NCI-H510A (cell line): ENCODE measurements around the gene SLC4A1AP.
A peak's percentile ranks its signal among the peaks of the same experiment; 100 is the strongest.
"Not testable (repeated sequence)": the region's sequence is repeated elsewhere in the genome, so short reads cannot be mapped to it uniquely, and the experiment has no call there.

Experiments
- DNase-seq: peaks from one replicate; lab custom pipeline; 2025; lab: John Stamatoyannopoulos, UW

The SLC4A1AP gene

GRCh38 chr2:27652790-27653189, 10.9 kb upstream of the SLC4A1AP start:
- no peak for DNase-seq

GRCh38 chr2:27653397-27653796, 10.3 kb upstream of the SLC4A1AP start:
- no peak for DNase-seq

- DNase-seq, result no peak
Measured at GRCh38 chr2:27655155-27655951, 8.3 kb upstream of the SLC4A1AP start.

GRCh38 chr2:27661371-27661770, 2.3 kb upstream of the SLC4A1AP start:
- no peak for DNase-seq

GRCh38 chr2:27664154-27664574, 475 bp downstream of the SLC4A1AP start:
- DNase-seq, result no peak

GRCh38 chr2:27664622-27665363, 1.1 kb downstream of the SLC4A1AP start:
- no peak for DNase-seq

- DNase-seq, result no peak
Measured at GRCh38 chr2:27667446-27667845, 3.8 kb downstream of the SLC4A1AP start.

GRCh38 chr2:27671235-27671634, 7.5 kb downstream of the SLC4A1AP start:
- no peak for DNase-seq

GRCh38 chr2:27672723-27673486, 9.2 kb downstream of the SLC4A1AP start:
- no peak for DNase-seq

- no peak for DNase-seq
Measured at GRCh38 chr2:27680571-27680970, 16.9 kb downstream of the SLC4A1AP start.

- no peak for DNase-seq
Measured at GRCh38 chr2:27681841-27682240, 18.2 kb downstream of the SLC4A1AP start.

GRCh38 chr2:27682334-27682771, 18.7 kb downstream of the SLC4A1AP start:
- not testable (repeated sequence) for DNase-seq

GRCh38 chr2:27683390-27684071, 19.8 kb downstream of the SLC4A1AP start:
- DNase-seq, result peak; percentile 47

GRCh38 chr2:27685006-27685405, 21.3 kb downstream of the SLC4A1AP start:
- not testable (repeated sequence) for DNase-seq

GRCh38 chr2:27685577-27685976, 21.9 kb downstream of the SLC4A1AP start:
- no peak for DNase-seq

- DNase-seq, result no peak
Measured at GRCh38 chr2:27687232-27687631, 23.5 kb downstream of the SLC4A1AP start.

GRCh38 chr2:27689424-27689823, 25.7 kb downstream of the SLC4A1AP start:
- no peak for DNase-seq

- DNase-seq, result no peak
Measured at GRCh38 chr2:27690052-27690451, 26.4 kb downstream of the SLC4A1AP start.

GRCh38 chr2:27697660-27698059, 34.0 kb downstream of the SLC4A1AP start:
- DNase-seq, result no peak

GRCh38 chr2:27701676-27702075, 38.0 kb downstream of the SLC4A1AP start:
- DNase-seq, result peak; percentile 32

- no peak for DNase-seq
Measured at GRCh38 chr2:27702302-27702701, 38.6 kb downstream of the SLC4A1AP start.
